Measurements from ENCODE around the gene TRPV4.

DNA sequence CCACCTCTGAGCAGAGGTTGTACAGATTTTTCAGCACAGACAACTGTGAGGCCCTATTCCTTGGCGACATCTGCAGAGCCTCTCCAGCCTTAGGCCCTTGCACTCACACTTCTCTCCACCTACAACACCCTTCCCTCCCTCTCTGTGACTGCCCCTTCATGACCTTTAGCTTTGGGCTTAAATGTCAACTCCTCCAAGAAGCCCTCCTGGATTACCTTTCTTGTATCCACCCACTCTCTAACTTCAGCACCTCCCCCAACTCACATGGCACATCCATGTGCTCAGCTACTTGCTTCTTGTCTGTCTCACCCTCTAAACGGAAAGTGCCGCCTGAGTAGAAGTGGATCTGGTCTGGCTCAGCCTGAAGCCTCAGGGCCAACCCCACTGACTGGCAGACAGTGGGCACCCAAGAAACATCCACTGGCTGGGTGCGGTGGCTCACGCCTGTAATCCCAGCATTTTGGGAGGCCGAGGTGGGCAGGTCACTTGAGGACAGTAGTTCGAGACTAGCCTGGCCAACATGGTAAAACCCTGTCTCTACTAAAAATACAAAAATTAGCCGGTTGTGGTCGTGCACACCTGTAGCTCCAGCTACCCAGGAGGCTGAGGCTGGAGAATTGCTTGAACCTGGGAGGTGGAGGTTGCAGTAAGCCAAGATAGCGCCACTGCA lies 22.1 kb downstream of the TRPV4 start:
- TF ChIP-seq, protein P1, sequence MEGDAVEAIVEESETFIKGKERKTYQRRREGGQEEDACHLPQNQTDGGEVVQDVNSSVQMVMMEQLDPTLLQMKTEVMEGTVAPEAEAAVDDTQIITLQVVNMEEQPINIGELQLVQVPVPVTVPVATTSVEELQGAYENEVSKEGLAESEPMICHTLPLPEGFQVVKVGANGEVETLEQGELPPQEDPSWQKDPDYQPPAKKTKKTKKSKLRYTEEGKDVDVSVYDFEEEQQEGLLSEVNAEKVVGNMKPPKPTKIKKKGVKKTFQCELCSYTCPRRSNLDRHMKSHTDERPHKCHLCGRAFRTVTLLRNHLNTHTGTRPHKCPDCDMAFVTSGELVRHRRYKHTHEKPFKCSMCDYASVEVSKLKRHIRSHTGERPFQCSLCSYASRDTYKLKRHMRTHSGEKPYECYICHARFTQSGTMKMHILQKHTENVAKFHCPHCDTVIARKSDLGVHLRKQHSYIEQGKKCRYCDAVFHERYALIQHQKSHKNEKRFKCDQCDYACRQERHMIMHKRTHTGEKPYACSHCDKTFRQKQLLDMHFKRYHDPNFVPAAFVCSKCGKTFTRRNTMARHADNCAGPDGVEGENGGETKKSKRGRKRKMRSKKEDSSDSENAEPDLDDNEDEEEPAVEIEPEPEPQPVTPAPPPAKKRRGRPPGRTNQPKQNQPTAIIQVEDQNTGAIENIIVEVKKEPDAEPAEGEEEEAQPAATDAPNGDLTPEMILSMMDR (IDR thresholded peaks at IDR 0.05), result no peak
- no peak for TF ChIP-seq RCOR1 (IDR thresholded peaks at IDR 0.05; ENCODE audit: low read length)
- no peak for TF ChIP-seq YY1 (IDR thresholded peaks at IDR 0.05; ENCODE audit: low read depth)
- TF ChIP-seq, protein P2, sequence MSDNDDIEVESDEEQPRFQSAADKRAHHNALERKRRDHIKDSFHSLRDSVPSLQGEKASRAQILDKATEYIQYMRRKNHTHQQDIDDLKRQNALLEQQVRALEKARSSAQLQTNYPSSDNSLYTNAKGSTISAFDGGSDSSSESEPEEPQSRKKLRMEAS (IDR thresholded peaks at IDR 0.05; ENCODE audit: low read depth), result no peak
- no peak for TF ChIP-seq POLR2AphosphoS5 (IDR thresholded peaks at IDR 0.05; ENCODE audit: low read depth, low read length)
- TF ChIP-seq RXRA (IDR thresholded peaks at IDR 0.05; ENCODE audit: borderline replicate concordance, low read depth), result no peak
- no peak for TF ChIP-seq JUND (IDR thresholded peaks at IDR 0.05)
- no peak for TF ChIP-seq SMC3 (IDR thresholded peaks at IDR 0.05; ENCODE audit: low read depth, low read length)
- no peak for TF ChIP-seq EZH2phosphoT487 (IDR thresholded peaks at IDR 0.05; ENCODE audit: borderline replicate concordance, low read depth)
- no peak for TF ChIP-seq EP300 (IDR thresholded peaks at IDR 0.05; ENCODE audit: borderline replicate concordance in 1 of 2, low read depth in 1 of 2, low read length in 1 of 2)
